HG02763 (cell line): Measurements from ENCODE around the gene TMEM35A.
"Not testable (repeated sequence)": the region's sequence is repeated elsewhere in the genome, so short reads cannot be mapped to it uniquely, and the experiment has no call there.

ENCODE experiments used
- ATAC-seq: cut with Tn5 transposase; IDR thresholded peaks from one replicate; pipeline ENCODE4 v1.9.1; 2021; ENCODE audit warnings: mild to moderate bottlenecking, moderate library complexity; ENCODE audit not compliant: unreplicated experiment

The TMEM35A gene

DNA sequence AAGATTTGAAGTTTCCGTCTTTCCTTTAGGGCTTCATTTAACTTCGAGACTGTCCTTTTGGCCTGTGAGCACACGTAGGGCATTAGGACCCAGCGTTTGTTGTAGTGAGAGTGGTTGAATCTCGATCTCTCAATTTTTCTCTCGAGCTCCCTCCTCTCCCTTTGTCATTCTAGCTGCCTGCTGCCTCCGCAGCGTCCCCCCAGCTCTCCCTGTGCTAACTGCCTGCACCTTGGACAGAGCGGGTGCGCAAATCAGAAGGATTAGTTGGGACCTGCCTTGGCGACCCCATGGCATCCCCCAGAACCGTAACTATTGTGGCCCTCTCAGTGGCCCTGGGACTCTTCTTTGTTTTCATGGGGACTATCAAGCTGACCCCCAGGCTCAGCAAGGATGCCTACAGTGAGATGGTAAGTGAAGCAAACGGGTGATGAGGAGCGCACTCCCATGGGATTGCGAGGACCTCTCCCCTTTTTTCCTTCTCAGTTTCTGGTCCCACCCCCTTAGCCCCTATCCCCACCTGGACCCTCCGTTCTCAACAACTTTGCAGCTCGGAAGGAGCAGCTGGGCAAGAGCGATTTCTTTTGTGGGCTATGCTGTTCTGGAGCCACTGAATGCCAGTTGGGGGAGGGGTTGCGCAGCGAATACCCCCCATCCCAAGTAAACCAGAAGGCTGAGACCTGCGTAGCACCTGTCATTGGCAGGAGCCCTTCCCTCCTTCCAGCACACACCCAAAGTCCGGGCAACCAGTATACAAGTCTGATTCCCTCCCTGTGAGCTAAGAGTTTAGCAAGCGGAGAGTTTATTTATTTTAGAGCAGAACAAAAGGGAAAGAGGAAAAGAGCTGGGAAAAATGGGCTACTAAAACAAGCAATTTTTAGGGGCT, at the start of gene TMEM35A:
TSS of gene TMEM35A (plus strand) at position 164 of the 883 bp plus-strand sequence. CDS start at position 288, 124 bp downstream.
- no peak for ATAC-seq

DNA sequence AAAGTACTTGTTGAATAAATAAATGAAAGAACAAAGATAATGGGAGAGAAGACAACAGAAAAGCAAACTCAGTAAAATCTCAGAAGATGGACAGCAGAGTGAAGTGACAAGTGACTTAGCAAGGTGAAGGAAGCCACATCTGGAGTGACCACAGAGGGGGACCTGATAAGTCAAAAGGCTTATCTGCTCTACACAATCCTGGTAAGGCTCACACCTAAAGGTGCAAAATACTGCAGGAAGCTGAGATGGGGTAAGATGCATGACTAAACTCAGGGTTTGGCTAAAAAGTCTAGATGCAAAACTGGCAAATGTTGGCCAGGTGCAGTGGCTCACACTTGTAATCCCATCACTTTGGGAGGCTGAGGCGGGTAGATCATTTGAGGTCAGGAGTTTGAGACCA, 49.0 kb upstream of the TMEM35A start:
- ATAC-seq = no peak

DNA sequence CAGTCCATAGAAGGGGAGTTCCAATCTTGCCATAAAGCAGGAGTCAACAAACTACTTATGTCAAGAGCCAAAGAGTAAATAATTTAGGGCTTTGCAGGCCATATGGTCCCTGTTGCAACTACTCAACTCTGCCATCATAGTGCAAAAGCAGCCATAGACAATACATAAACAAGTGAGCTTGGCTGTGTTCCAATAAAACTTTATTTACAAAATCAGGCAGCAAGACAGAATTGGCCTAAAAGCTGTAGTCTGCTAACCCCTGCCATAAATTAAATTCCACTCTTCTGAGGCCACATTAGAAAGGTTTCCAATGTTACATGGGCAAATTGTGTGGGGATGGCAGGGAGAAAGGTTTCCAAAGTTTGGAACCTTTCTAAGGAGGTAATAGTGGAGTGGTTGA, 41.4 kb upstream of the TMEM35A start:
- no peak for ATAC-seq

DNA sequence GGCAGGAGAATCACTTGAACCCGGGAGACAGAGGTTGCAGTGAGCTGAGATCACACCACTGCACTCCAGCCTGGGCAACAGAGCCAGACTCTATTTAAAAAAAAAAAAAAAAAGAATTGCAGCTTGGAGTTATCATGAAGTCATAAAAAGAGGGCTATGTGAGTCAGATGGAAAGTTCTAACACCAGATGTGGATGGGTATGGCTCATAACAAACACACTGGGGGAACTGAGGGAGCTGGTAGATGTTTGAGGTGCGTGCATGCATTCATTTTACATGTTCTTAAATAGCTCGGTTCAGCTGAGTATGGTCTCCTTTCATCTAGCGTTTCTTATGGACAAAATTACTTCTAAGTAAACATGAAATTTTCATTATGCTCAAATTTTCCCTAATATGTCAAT, 38.5 kb upstream of the TMEM35A start:
- no peak for ATAC-seq

GRCh38 chrX:101051153-101051548, 27.5 kb upstream of the TMEM35A start:
- peak; percentile 13 for ATAC-seq

DNA sequence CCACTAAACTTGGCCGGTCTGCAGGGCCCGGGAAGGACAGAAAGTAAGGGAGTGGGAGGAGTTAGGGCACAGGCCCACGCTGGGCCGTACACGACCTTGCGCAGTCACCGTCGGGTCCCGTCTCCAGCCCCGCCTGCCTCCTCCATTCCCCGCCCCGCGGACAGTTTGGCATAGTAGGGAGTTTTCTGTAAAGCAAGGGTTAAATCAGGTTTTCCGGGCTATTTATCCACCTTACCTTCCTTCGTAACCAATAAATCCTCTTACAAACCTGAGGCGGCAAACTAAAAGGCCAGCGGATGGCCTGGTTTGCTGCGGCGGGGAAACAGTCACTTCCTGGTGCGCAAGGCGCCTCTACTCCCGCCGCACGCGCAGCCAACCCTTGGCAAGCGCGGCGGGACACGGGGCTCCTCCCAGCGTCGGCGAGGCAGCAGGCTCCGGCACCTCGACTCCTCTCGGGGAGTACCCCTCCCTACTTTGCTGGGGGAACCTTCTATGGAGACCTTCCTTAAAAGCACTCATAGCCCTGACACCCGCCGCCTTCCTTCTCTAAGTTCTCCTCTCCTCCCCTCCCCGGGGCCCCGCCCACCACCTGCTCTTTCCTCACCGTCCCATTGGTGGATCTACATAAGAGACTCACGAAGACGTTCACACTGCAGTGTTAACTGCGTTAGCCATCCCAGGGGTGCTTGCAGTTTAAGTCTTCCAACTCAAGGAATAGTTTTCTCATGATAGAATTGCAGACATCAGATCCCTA, 27.0 kb upstream of the TMEM35A start, which contains the start of gene TRMT2B:
TSS of gene TRMT2B (minus strand) at position 563 of the 754 bp plus-strand sequence. CDS start 9,822 bp downstream, outside the sequence.
- ATAC-seq = peak; percentile 90

DNA sequence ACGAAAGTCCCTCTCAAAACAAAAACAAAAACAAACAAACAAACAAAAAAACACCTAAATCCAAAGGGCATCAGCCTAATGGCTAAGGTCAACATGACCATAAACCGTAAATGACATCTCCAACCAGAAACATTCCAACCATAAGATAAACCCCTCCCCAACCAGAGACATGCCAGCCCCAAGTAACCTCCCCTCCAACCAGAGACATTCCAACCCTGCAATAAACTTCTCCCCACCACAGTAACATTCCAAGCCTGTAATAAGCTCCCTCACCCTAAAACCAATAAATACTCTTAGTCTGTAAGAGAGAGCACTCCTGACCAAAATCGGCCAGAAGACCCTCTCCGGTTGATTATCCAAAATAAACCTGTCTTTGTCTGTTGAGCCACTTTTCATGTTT, 22.1 kb upstream of the TMEM35A start:
- ATAC-seq = not testable (repeated sequence)

DNA sequence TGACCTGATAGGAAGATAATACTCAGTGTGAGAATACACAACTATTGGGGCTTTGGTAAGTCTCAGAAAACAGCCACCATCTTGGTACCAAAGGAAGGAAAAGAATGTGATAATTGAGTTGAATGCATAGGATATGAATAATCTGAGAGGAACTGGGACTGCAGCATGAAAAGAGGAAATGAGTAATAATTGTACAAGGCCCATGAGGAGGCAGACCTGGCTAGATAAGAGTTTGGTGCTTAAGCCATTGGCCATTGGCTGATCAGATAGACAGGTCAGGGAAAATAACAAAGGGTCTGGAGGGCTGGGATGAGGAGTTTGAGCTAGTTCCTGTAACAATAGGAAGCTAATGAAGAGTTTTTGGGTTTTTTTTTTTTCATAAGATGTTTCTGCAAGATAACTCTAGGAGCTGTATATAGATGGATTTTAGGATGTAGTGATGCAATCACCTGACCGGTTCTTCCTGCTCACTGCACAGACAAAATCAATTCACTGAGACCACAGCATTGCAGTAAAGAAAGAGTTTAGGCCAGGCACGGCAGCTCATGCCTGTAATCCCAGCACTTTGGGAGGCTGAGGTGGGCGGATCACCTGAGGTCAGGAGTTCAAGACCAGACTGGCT, 21.5 kb upstream of the TMEM35A start:
- ATAC-seq = peak; percentile 86

DNA sequence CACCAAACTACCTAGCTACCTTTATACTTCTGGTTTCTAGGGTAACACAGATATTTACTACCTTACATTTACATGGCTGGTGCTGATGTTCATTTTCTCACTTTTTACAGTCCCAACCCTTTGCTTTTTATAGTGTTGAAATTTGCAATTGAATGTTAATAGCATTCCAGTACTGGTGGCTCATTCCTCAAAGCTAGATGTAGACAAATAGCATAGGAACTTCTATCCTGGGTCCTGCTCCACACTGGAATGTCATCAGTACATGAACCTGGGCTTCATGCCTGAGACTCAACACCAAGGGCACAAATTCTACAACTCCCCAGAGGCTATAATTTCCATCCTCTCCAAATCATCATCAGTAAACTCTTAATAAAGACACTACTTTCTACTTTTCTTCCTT, 16.5 kb upstream of the TMEM35A start:
- no peak for ATAC-seq

GRCh38 chrX:101071582-101071981, 7.1 kb upstream of the TMEM35A start:
- ATAC-seq = no peak

DNA sequence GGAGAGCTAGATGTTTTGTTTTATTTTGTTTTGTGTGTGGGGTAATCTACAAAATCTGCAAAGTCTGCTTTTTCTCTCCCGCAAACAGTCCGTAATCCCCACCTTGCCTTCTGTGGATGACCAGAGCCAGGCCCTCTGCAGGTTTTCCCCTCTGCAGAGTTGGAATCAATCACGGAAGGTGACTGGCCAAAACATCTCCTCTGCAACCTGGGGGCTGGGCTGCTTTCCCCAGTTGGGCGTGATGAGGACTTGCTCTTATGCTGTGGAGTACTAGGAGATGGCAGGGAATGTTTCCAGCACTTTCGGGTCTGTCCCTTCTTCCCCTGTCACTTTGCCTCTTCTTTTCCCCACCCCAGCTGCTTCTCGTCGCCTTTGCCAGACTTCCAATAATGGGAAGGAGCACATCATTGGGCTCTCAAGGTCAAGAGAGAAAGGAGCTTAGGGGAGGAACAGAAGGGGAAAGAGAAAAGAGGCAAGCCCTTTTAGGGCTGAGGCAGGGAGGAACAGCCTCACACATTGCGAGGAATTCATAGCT, 1.1 kb downstream of the TMEM35A start:
- no peak for ATAC-seq

GRCh38 chrX:101080326-101081124, 1.8 kb downstream of the TMEM35A start:
- ATAC-seq = no peak

DNA sequence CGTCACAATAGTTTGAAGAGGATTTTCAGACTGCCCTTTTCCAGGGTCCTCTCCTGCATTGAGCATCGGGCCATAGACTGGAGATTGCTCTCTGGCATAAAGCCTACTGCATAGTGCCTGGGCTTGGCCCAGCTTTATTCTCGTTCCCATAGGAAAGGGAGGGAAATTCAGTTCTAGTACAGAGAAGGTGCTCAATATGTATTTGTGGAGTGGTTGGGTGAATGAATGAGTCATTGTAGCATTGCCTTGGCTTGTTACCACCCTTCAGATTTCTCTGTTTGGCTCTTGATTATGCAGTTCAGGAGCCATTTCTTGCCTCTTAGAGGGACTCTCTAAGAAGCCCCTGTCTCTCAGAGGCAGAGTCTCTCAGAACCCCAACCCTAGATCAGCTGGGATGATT, 2.6 kb downstream of the TMEM35A start:
- no peak for ATAC-seq

DNA sequence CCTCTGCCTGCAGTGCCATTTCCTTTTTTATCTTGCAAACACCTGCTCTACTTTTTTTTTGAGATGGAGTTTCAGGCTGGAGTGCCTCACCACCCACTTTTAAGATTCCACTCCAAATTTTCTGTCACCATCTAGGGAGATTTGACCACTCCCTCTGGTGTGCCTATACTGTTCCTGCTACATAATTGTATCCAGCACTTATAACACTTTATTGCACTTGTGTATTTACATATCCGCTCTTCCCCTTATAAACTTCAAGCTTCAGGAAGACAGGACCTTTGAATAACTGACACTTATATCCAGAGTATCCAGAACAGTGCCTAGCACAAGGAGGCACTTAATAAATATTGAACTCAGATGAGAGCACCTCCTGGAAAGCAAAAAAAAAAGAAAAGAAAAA, 13.1 kb downstream of the TMEM35A start:
- ATAC-seq = no peak

GRCh38 chrX:101097546-101098453, 19.1 kb downstream of the TMEM35A start, which contains the start of gene CENPI:
Gene CENPI (plus strand): TSS chrX:101098204. CDS start chrX:101101071, 2,867 bp downstream.
- ATAC-seq = peak; percentile 98

GRCh38 chrX:101108284-101108683, 29.6 kb downstream of the TMEM35A start:
- ATAC-seq = no peak

DNA sequence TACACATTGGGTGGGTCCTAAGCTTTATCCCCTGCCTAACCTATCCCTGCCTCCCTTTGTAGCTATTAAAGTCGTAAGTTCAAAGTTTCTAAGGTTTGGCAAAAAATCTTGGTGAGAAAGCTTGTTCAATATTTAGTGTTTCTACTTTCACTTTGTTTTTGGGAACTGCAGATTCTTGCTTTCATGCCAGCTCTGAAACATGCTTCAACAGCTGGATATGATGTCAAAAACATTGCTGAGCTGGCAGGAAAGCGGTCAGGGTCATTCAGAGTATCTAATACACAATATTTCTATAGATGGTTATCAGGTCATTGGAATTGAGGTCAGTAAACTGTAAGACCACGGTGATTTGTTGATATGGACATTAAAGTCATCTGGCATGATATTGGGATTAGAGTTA, 39.0 kb downstream of the TMEM35A start:
- no peak for ATAC-seq

DNA sequence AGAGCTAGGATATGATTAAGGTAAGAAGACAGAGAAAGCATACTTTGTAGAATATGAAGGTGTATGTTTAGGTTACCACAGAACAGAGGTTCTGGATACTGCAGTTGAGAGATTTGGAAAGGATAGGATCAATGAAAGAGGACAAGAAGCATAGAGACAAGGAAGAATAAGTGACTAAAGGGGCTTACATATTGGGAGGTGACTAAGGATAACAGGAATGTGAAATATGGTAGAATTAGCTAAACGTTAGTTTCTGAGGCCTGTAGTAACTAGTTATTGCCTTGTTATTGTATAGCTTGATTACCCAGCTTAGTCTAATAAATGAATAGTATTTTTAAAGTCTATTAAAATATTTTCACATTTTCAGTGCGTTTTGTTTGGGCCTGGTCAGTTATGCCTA, 57.6 kb downstream of the TMEM35A start:
- no peak for ATAC-seq
